ACC112 (cell line): ENCODE results near the gene CARD19.
A peak's percentile ranks its signal among the peaks of the same experiment; 100 is the strongest.

ENCODE experiments used
- H2AFZ ChIP-seq: fragments of 200-600 bp; sonication (generic); one replicate; pipeline ENCODE4 v1.6.0; 2017; ENCODE audit warnings: antibody characterized with exemption, low read length; ENCODE audit not compliant: unreplicated experiment
- H3K27ac ChIP-seq: fragments of 200-600 bp; sonication (generic); 2 replicates; pipeline ENCODE4 v1.5.1; 2014; ENCODE audit warnings: low read depth, mild to moderate bottlenecking, antibody characterized with exemption, low read length, moderate library complexity
- H3K27me3 ChIP-seq: fragments of 200-600 bp; sonication (generic); 2 replicates; pipeline ENCODE4 v1.6.1; 2014; ENCODE audit warnings: mild to moderate bottlenecking, antibody characterized with exemption, low read length, moderate library complexity, mixed read lengths; ENCODE audit not compliant: insufficient read depth
- H3K36me3 ChIP-seq: fragments of 200-600 bp; sonication (generic); 2 replicates; pipeline ENCODE4 v1.6.1; 2016; ENCODE audit warnings: mild to moderate bottlenecking, antibody characterized with exemption, low read length, moderate library complexity, mixed read lengths; ENCODE audit not compliant: insufficient read depth
- H3K4me1 ChIP-seq: fragments of 200-600 bp; sonication (generic); one replicate; pipeline ENCODE4 v1.6.1; 2016; ENCODE audit warnings: low read length, mixed read lengths; ENCODE audit not compliant: insufficient read depth, unreplicated experiment, control insufficient read depth
- H3K4me3 ChIP-seq: fragments of 200-600 bp; sonication (generic); 2 replicates; pipeline ENCODE4 v1.5.1; 2014; ENCODE audit warnings: mild to moderate bottlenecking, low read depth, low read length
- H3K79me2 ChIP-seq: fragments of 200-600 bp; sonication (generic); one replicate; pipeline ENCODE4 v1.6.0; 2016; ENCODE audit warnings: low read length; ENCODE audit not compliant: control insufficient read depth, unreplicated experiment, insufficient read depth

The CARD19 gene

GRCh38 chr9:93090091-93090655 is 5.8 kb upstream of the CARD19 start:
- Histone ChIP-seq H3K36me3 (no peaks in the 10 kb centered on the region), H3K27ac (no peak overlapping the region), H2AFZ (no peak overlapping the region), H3K4me1 (peaks cover 30% of the 10 kb centered on the region), H3K27me3 (no peaks in the 10 kb centered on the region), H3K4me3 (no peak overlapping the region), H3K79me2 (no peaks in the 10 kb centered on the region)

GRCh38 chr9:93091056-93091452 is 5.0 kb upstream of the CARD19 start:
- H3K36me3 ChIP-seq: no peaks in the 10 kb centered on the region
- no peak overlapping the region for H3K4me3 ChIP-seq
- peaks cover under 1% of the 10 kb centered on the region for H3K79me2 ChIP-seq
- peaks cover 30% of the 10 kb centered on the region for H3K4me1 ChIP-seq
- H3K27me3 ChIP-seq: no peaks in the 10 kb centered on the region
- peak overlapping the region; percentile 91 for H3K27ac ChIP-seq
- no peak overlapping the region for H2AFZ ChIP-seq

- Histone ChIP-seq H3K27me3 (no peaks in the 10 kb centered on the region), H3K36me3 (no peaks in the 10 kb centered on the region), H3K4me3 (no peak overlapping the region), H3K4me1 (peaks cover 30% of the 10 kb centered on the region), H2AFZ (no peak overlapping the region), H3K27ac (peak overlapping the region; percentile 91), H3K79me2 (peaks cover 6% of the 10 kb centered on the region)
Measured at GRCh38 chr9:93091453-93092081, 4.5 kb upstream of the CARD19 start.

GRCh38 chr9:93092251-93092991 is 3.6 kb upstream of the CARD19 start:
- Histone ChIP-seq H3K4me3 (no peak overlapping the region), H3K27ac (peak overlapping the region; percentile 91), H3K27me3 (no peaks in the 10 kb centered on the region), H3K4me1 (peaks cover 35% of the 10 kb centered on the region), H3K36me3 (no peaks in the 10 kb centered on the region), H2AFZ (no peak overlapping the region), H3K79me2 (peaks cover 14% of the 10 kb centered on the region)

GRCh38 chr9:93093127-93093876 is 2.7 kb upstream of the CARD19 start:
- Histone ChIP-seq H3K27ac (peak overlapping the region; percentile 91; the same call in 1 of the 2 replicates), H2AFZ (no peak overlapping the region), H3K27me3 (no peaks in the 10 kb centered on the region), H3K79me2 (peaks cover 23% of the 10 kb centered on the region), H3K4me3 (no peak overlapping the region), H3K36me3 (no peaks in the 10 kb centered on the region), H3K4me1 (peaks cover 44% of the 10 kb centered on the region)

GRCh38 chr9:93093877-93094657 is 1.9 kb upstream of the CARD19 start:
- Histone ChIP-seq H3K36me3 (no peaks in the 10 kb centered on the region), H3K27ac (no peak overlapping the region), H2AFZ (no peak overlapping the region), H3K4me3 (no peak overlapping the region), H3K27me3 (no peaks in the 10 kb centered on the region), H3K4me1 (peaks cover 47% of the 10 kb centered on the region), H3K79me2 (peaks cover 24% of the 10 kb centered on the region)

GRCh38 chr9:93094658-93095204 is 1.3 kb upstream of the CARD19 start:
- H3K4me1 ChIP-seq: peaks cover 54% of the 10 kb centered on the region
- H3K36me3 ChIP-seq: no peaks in the 10 kb centered on the region
- H3K4me3 ChIP-seq: peak overlapping the region; percentile 76
- H3K27me3 ChIP-seq: no peaks in the 10 kb centered on the region
- peak overlapping the region; percentile 83 for H2AFZ ChIP-seq
- peak overlapping the region; percentile 79 for H3K27ac ChIP-seq
- peaks cover 31% of the 10 kb centered on the region for H3K79me2 ChIP-seq

GRCh38 chr9:93095205-93096130 is 549 bp upstream of the CARD19 start:
- Histone ChIP-seq H3K36me3 (no peaks in the 10 kb centered on the region), H3K27ac (peak overlapping the region; percentile 79), H3K4me1 (peaks cover 56% of the 10 kb centered on the region), H3K4me3 (peak overlapping the region; percentile 98), H3K27me3 (no peaks in the 10 kb centered on the region), H3K79me2 (peaks cover 38% of the 10 kb centered on the region), H2AFZ (peak overlapping the region; percentile 83)

- H3K4me1 ChIP-seq: peaks cover 53% of the 10 kb centered on the region
Measured at GRCh38 chr9:93096811-93097382, 880 bp downstream of the CARD19 start.

More at GRCh38 chr9:93096811-93097382, 880 bp downstream of the CARD19 start:
- peak overlapping the region; percentile 12 for H3K27ac ChIP-seq
- H3K4me3 ChIP-seq: peak overlapping the region; percentile 98
- no peaks in the 10 kb centered on the region for H3K36me3 ChIP-seq
- H3K79me2 ChIP-seq: peaks cover 52% of the 10 kb centered on the region
- no peak overlapping the region for H2AFZ ChIP-seq
- H3K27me3 ChIP-seq: no peaks in the 10 kb centered on the region
